UCSD-AML1 (cell line): ENCODE results near the gene OR12D1.
"Not testable (repeated sequence)": the region's sequence is repeated elsewhere in the genome, so short reads cannot be mapped to it uniquely, and the experiment has no call there.

Experiments
- DNase-seq: peaks from one replicate; lab custom pipeline; 2025; ENCODE audit not compliant: unreplicated experiment; lab: John Stamatoyannopoulos, UW

Gene OR12D1

DNA sequence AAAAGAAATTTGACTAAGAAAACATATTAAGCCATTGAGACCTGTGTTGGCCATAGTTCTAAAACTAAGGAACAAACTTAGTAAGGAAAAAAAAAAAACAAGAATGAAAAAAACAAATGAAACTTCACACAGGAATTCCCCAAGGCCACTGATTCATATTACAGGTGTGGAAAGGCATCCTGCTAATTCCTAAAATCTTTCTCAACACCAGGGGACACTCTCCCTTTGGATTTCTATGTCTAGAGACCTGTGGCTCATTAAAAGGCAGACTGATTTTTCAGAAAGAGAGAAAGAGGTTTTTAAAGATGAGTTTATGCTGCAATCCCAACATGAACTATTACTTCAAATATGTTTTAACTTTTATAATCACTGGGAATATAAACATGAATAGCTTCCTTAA, at the start of gene OR12D1:
TSS of gene OR12D1 (plus strand) at position 341 of the 400 bp plus-strand sequence.
- DNase-seq, result no peak

DNA sequence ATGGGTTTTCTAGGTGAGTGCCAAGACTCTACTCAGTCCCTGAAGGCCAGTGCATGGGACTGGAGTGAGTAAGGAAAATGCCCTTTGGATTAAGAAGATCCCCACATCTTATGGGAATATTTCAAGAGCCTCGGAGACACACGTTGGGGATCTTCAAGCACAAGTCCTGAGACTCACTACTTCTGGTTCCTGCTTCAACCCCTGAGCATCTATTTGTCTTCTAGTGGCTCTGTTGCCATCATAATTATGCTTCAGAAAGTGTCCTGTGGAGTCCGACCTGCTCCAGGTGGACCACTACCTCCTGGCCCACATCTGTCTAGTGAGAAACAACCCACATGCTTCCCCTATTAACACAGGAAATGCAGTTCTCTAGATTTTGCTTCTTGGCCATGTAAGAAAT, 46.0 kb upstream of the OR12D1 start, which contains the start of gene OR5V1:
TSS of gene OR5V1 (minus strand) at position 101 of the 400 bp plus-strand sequence. CDS start 12,670 bp downstream, outside the sequence.
- DNase-seq, result no peak

DNA sequence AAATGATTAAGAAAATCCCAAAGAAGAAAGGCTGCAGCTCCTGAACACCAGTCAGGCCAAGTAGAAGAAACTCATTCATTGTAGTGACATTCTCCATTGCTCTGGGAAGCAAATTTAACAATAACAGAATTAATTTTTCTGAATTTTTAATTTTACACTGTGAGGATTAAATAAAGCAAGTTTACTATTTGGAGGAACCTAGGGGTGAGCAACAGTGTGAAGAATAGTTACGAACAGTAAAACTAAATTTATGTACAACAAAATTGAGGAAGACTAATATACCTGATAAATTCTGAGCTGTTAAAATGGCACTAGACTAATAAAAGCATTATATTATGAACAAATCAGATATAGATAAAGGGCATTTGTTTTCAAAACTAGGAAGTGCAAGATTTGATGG, 39.5 kb upstream of the OR12D1 start, which contains the start of gene OR12D3:
TSS of gene OR12D3 (minus strand) at position 101 of the 400 bp plus-strand sequence. CDS start at position 97, 4 bp downstream.
- DNase-seq, result no peak

DNA sequence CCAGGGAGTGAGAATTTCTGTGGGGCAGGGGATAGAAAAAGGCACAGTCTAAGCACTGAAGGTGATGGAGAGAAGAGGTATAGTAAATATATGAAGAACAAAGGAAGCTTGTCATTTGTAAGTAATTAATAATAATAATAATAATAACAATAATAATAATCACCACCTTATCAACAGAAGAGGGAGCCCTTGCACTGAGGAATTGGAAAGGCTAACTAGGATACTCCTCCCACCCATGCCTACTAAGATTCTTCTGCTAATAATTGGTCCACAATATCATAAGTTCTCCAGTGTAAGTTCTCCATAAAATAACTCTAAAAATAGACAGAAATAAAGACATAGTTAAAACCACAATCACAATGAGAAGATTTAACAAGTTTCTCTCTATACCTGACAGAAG, 38.7 kb upstream of the OR12D1 start:
- no peak for DNase-seq

DNA sequence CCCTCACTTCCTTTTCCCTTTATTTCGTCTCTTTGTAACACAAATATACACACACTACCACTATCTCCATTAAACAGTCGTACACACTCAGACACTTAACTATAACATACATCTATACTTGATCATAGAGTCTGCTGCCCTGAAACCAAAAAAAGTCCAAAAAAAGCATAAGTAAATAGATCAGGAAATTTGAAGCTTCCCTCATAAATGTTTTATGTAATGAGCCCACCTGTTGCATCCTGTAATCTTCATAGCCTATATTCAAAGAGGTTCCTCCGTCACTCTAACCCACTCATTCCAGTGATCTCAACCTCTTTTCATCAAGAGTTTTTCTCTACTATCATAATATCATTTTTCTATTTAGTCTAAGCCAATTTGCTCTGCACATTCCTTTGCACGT, 26.2 kb upstream of the OR12D1 start:
- no peak for DNase-seq

DNA sequence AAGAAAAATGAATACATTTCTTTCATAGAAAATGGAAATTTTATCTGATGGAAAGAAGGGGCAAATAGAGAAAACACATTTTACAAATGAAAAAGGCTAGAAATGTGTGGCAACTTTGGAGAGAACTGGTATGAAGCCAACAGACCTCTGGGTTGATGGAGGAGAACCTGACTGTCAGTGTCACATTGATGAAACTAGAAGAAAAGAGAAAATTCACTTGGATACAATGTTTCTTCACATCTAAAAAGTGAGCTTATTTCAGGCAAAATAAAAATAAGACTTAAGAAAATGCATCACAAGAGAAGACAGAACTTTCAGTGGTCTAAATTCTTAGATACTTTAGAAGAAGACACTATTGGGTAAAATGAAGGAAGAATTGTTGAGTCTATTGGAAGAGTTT, 19.4 kb upstream of the OR12D1 start, which contains the start of gene OR12D2:
TSS of gene OR12D2 (plus strand) at position 301 of the 400 bp plus-strand sequence. CDS start 1,069 bp downstream, outside the sequence.
- no peak for DNase-seq

DNA sequence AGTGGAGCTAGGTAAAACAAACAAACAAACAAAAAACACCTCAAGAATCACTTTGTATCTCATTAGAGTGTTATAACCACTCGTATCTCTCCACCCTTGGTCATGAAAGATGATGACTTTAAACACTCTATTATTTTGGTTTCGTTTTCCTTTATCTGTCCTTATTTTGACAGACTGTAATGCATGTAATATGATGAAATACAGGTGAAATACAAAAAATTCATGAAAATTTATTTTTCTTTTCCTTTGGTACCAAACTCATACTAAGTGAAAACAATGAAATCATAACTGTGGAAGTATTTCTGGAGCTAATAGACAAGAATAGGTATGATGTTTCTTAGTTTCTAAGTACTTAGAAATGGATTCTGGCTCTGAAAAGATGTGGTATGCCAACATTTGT, 15.2 kb upstream of the OR12D1 start:
- DNase-seq, result no peak

DNA sequence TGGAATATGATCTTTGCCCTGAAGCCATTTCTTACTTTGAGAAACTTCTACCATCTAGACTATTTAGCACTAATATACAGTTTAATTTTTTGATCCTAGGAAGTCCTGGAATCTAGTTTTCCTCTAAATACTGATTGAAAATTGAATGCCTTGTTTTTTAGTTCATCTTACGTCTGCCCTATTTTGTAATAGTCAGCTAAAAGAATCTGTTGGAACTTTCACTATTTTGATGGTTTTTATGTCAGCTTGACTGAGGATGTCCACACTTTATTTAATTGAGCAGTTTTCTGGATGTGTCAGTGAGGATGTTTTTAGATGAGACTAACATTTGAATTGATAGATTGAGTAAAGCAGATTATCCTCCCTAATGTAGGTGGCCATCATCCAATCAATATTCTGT, 10.9 kb upstream of the OR12D1 start:
- DNase-seq, result no peak

DNA sequence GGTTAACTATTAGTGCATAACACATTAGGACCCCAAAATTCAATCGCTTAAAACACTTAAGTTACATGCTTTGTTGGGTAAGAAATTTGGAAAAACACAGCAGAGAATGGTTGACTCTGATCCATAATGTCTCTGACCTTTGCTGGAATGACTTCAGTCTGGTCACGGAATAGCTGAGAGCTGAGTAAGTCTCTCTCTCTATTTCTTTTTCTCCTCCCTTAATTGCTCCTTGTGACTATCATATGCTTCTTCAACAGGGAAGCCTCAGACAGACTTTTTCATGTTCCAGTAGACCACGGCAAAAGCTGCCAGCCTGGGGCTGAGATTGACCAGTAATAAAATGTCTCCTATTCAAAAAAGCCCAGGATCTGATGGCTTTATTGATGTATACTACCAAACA, 4.8 kb downstream of the OR12D1 start:
- no peak for DNase-seq

DNA sequence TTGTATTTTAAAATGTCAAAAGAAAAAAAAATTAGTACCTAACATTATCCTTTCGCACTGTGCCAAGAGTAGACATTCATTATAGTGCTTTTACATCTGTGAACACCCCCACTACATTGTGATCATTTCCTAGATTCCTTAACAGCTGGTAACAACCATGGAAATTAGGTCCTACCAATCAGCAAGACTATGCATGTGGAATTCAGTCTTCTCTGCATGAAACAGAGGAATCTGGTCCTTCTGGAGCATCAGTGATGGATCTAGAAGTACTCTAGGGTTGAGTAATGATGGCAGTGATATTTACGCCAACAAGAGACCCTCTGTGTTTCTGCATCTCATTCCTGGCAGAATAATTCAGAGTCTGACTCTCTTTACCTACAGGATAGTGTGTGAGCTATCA, 9.4 kb downstream of the OR12D1 start:
- DNase-seq, result no peak

DNA sequence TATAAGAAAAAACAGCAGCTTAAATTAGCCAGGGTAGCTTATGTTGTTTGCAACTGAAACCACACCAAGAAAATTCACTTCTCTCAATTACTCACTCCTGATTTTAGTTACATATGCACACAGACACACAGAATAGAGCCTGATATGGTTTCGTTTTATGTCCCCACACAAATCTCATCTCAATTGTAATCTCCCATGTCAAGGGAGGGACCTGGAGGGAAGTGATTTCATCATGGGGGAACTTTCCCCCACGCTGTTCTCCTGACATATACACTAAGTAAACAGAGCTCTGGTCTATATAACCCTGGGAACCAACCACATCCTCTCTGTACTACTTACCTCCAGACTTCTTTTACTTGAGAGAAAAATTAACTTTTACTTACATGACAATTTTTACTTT, 9.8 kb downstream of the OR12D1 start:
- no peak for DNase-seq

DNA sequence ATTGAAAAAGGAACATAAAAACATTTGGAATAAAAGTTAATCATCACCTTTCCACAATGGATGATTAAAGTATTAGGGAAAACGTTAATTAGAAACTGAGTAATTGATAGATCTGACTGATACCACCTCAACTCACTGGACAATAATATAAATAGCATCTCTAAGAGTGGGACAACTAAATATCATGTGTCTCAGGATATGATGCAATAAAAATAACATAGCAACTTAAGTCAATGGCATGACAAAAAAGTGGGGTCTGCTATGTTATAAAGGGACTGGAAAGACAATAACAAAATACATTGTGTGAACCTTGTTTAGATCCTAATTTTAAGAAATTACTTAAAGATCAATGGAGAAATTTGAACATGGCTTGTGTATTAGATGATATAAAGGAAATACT, 10.3 kb downstream of the OR12D1 start:
- DNase-seq, result no peak

DNA sequence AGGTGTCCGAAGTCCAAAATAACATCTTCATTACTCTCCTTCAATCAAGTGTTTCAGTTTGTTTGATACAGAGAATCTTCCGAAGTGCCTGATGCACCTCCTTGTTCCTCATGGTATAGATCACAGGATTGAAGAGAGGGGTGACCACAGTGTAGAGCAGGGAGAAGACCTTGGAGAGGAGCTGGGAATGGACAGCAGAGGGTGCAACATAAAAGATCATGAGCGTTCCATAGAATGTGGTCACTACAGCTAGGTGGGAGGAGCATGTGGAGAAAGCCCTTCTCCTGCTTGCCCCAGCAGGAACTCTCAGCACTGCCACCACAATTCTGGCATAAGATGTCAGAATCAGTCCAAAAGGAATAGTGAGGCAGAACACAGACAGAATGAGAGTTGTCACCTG, 11.9 kb downstream of the OR12D1 start:
- DNase-seq, result no peak

DNA sequence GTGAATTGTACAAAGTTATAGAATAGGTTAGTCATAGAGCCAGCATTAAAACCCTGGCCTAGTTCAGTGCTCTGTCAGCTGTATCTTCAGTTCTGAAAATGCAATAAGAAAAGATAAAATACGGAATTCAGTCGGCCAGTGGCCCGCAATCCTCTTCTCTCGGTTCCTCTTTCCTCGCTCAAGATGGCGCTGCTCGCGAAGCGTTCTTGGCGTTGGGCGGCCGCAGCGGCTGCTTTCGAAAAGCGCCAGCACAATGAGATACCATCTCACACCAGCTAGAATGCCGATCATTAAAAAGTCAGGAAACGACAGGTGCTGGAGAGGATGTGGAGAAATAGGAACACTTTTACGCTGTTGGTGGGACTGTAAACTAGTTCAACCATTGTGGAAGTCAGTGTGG, 22.0 kb downstream of the OR12D1 start:
- DNase-seq, result not testable (repeated sequence)

DNA sequence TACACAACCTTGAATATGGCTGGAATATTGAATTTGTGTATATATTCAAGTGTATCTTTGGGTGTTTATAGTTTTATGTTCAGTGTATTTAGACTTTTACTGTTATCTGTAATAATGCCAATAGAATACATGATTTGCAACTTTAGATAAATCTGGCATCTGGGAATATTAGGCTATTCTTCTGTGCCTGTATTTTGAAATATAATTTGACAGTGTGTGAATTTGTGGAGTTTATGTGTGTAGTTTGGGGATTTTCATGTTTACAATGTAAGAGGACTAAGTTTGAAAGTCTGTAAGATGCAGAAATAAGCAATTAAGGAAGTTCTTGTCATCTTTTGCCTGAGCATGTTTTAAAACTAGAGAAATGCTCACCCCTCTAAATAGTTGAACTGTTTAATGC, 24.3 kb downstream of the OR12D1 start, which contains the start of gene OR10C1:
TSS of gene OR10C1 (plus strand) at position 301 of the 400 bp plus-strand sequence. CDS start 710 bp downstream, outside the sequence.
- DNase-seq, result no peak

DNA sequence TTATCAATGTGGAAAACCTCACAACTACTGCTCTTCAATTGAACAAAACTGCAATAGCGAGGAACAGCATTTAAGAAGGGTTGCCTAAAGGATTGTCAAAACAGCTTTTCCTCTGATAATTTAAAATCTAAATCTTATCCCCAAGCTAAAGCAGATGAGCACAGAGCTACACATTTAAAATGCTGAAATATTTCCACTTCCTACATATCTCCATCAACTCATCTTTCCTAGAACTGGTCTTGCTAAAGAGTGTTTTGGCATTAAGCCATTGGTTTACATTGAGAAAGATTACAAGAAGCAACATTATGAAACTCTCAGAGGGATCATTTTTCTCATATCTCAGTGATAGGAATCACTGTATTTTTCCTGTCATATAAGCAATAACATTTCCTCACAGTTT, 28.0 kb downstream of the OR12D1 start:
- DNase-seq, result no peak

DNA sequence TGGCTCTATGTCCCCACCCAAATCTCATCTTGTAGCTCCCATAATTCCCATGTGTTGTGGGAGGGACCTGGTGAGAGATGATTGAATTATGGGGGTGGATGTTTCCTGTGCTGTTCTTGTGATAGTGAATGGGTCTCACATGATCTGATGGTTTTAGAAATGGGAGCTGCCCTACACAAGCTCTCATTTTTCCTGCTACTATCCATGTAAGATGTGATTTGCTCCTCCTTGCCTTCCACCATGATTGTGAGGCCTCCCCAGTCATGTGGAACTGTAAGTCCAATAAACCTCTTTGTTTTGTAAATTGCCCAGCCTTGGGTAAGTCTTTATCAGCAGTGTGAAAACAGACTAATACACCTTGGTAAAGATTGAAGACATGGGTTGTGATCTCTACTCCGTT, 29.3 kb downstream of the OR12D1 start:
- not testable (repeated sequence) for DNase-seq

DNA sequence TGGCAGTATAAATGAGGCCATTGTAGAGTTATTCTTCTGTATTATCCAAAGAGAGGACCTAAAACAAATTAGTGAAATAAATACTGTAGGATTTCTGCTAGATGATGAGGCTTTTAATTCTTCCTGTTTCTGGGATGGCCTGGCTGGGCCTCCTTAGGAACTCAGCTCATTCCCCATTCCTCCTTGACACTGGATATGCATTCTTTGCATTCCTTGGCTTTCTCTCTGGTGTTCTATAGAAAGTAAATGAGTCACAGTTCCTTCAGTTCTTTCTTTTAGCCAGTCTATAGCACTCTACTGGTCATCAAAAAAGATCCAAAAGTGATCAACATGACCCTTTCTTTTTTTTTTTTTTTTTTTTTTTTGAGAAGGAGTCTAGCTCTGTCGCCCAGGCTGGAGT, 32.9 kb downstream of the OR12D1 start:
- no peak for DNase-seq

DNA sequence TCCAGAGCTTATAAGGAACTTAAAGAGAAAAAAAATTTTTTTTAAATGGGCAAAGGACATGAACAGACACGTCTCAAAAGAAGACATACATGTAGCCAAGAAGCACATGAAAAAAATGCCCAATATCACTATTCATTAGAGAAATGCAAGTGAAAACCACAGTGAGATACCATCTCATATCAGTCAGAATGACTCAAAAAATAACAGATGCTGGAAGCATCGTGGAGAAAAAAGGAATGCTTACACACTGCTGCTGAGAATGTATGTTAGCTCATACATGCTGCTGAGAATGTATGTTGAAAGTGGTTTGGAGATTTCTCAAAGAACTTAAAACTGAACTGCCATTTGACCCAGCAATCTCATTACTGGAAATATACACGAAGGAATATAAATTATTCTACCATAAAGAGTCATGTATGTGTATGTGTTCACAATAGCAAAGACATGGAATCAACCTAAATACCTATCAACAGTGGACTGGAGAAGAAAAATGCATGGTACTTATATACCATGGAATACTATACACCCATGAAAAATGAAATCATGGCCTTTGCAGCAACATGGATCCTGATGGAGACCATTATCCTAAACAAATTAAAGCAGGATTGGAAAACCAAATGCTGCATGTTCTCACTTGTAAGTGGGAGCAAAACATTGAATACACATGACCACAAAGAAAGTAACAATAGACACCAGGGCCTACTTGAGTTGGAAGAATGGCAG, 36.9 kb downstream of the OR12D1 start:
- DNase-seq, result no peak

DNA sequence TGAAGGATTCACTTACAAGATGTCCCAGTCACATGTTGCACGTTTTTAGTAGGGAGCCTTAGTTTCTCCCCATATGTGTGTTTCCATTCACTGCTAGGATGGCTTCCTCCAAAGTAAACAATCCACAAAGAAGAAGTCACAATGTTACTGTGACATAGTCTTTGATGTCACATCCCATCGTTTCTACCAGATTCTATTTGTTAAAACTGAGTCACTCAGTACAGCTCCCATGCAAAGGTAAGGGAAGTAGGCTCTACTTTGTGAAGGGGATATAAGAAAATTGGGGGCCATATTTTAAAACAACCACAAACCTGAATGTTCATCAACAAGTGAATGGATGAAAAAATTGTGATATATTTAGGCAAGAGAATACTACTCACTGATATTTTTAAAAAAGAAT, 42.2 kb downstream of the OR12D1 start, which contains the start of the genes OR11A1 and OR2H1:
TSS of gene OR11A1 (minus strand) at position 101 of the 400 bp plus-strand sequence. CDS start 29,430 bp downstream, outside the sequence.
TSS of gene OR2H1 (plus strand) at position 185 of the 400 bp plus-strand sequence. CDS start 4,615 bp downstream, outside the sequence.
- no peak for DNase-seq

DNA sequence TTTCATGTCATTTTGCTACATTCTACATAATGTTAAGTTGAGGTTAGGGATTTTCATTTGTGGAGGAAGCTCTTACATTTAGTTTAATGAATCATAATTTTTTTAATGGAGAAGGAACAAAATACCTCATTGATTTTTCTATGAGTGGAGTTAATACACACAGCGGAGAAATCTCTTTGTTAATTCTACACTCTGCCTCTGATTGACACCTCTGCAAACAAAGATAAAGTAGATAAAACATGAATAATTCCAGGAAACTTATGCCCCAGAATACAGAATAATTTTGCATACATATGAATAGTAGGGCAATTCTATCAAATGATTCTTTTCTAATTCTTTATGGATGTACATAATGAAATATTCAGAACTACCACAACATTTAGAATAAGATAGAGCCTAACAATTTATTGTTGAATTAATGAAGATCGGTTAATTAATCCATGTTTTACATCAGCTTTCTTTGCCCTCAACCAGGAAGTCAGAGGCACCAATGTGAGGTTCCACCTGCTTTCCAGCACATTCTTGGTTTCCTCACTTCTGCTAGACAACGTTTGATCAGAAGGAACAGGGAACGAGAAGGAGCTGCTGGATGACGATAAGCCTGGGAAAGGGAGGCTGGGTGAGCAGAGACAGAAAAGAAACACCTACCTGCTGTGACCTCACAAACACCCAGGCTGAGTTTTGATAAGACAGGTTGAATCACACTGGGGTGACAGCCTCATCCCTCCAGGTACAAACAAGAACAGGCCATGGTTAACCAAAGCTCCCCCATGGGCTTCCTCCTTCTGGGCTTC, 46.5 kb downstream of the OR12D1 start:
- DNase-seq, result no peak

DNA sequence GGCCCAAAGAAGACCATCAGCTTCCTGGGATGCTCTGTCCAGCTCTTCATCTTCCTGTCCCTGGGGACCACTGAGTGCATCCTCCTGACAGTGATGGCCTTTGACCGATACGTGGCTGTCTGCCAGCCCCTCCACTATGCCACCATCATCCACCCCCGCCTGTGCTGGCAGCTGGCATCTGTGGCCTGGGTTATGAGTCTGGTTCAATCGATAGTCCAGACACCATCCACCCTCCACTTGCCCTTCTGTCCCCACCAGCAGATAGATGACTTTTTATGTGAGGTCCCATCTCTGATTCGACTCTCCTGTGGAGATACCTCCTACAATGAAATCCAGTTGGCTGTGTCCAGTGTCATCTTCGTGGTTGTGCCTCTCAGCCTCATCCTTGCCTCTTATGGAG, 47.3 kb downstream of the OR12D1 start:
- no peak for DNase-seq
